A549 (cell line): Measurements from ENCODE around the gene NOS1.

Experiments
- BHLHE40 ChIP-seq: IDR thresholded peaks from 2 replicates; pipeline ENCODE4 v1.6.1; 2012; ENCODE audit warnings: low read depth, low read length, inconsistent platforms
- PHF8 ChIP-seq: fragments of 200-600 bp; sonication (generic); IDR thresholded peaks from 2 replicates; pipeline ENCODE4 v1.6.1; 2016; ENCODE audit warnings: low read depth, mild to moderate bottlenecking, antibody characterized with exemption, moderate library complexity, borderline replicate concordance
- TF ChIP-seq, protein P1 (sequence below): fragments of 150-350 bp; IDR thresholded peaks from 2 replicates; pipeline ENCODE4 v1.6.1; 2014; ENCODE audit warnings: low read depth, mild to moderate bottlenecking, low read length

DNA sequence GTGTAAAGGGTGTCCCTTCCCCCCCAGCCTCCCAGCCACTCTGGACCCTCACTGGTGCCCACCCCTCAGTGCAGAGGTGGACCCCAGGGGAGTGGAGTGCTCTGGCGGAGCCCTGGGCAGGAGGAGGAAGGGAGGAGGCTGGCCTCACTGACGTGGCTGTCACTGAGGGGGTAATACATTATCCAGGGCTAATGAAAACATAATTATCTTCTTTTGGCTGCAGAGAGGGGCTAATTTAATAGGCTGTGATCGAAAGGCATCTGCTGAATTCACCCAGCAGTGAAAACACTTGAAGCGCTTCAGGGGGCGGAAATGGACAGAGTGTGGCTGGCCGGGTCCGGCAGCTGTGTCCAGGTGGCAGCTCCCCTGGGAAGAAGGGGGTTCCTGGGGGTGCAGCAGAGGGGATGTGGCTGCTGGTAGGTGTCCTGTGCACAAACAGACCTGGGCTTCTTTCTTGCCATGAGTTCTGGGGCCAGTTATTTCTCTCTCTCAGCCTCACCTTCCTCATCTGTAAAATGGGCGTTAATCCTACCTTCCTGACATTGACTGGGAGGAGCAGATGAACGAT is 3.7 kb upstream of the NOS1 start:
- TF ChIP-seq BHLHE40 = no peak
- no peak for TF ChIP-seq PHF8
- TF ChIP-seq, protein P1, sequence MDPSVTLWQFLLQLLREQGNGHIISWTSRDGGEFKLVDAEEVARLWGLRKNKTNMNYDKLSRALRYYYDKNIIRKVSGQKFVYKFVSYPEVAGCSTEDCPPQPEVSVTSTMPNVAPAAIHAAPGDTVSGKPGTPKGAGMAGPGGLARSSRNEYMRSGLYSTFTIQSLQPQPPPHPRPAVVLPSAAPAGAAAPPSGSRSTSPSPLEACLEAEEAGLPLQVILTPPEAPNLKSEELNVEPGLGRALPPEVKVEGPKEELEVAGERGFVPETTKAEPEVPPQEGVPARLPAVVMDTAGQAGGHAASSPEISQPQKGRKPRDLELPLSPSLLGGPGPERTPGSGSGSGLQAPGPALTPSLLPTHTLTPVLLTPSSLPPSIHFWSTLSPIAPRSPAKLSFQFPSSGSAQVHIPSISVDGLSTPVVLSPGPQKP = no peak
